K562 (cell line): ENCODE measurements around the gene KLC1. TPM values are rescaled to one million over a fixed set of nuclear protein-coding genes. Genes with fewer than 3 reads are reported as not detected.

ENCODE experiments used
- ATAC-seq: fragments of 200-7000 bp; cut with Tn5 transposase; 3 replicates; pipeline ENCODE4 v1.9.1; 2020; ENCODE audit warnings: moderate library complexity
- BruUV-seq: library from RNA; stranded (reverse); fragments of 400-500 nt; replicated peaks from 2 replicates; lab custom pipeline; 2021; lab: Mats Ljungman, UMichigan
- CTCF ChIA-PET: fragments of 300-600 bp; formaldehyde crosslinking; extraction: SDS; loops from one replicate; lab custom pipeline; 2021; ENCODE audit warnings: low intra/inter-chr PET ratio; lab: Yijun Ruan, JAX
- POLR2A ChIA-PET: fragments of 300-600, 350-650 bp; sonication (Branson Sonifier 250); formaldehyde crosslinking; extraction: SDS; loops from one replicate; lab custom pipeline; 2021; ENCODE audit warnings: antibody characterized with exemption, inconsistent platforms; lab: Yijun Ruan, JAX
- DNase-seq, 4 experiments: peaks; one replicate each; pipeline versions ENCODE4 v3.0.0 to v3.0.0-alpha.2; 2011 to 2018; ENCODE audit warnings: low spot score in 3 of 4, mixed read lengths in 3 of 4; ENCODE audit errors: extremely low read depth in 1 of 4
- FAIRE-seq: peaks from 2 replicates; lab custom pipeline; 2011; peaks lifted over from hg19 to GRCh38; lab: Jason Lieb, UNC
- H2AFZ ChIP-seq: 2 replicates; pipeline ENCODE4 v1.6.0; 2011; ENCODE audit warnings: low read depth, low read length, control low read depth, inconsistent platforms
- H3K27ac ChIP-seq: fragments of 200-600 bp; 3 replicates; pipeline ENCODE4 v1.8.0; 2011; ENCODE audit warnings: low read depth, mild to moderate bottlenecking, control low read depth, inconsistent platforms, low read length, moderate library complexity, mixed read lengths; ENCODE audit errors: extremely low read depth
- H3K27me3 ChIP-seq, 2 experiments: fragments of 300-600 bp in 1 of 2; 2 replicates in 1 of 2; 3 replicates in 1 of 2; pipeline versions ENCODE4 v1.6.0 to v1.8.0; 2011; ENCODE audit warnings: inconsistent platforms in 2 of 2, low read length in 2 of 2, mild to moderate bottlenecking in 1 of 2, mixed read lengths in 1 of 2, moderate library complexity in 1 of 2; ENCODE audit not compliant: control insufficient read depth in 2 of 2, insufficient read depth in 2 of 2
- H3K36me3 ChIP-seq: fragments of 300-600 bp; 3 replicates; pipeline ENCODE4 v1.8.0; 2011; ENCODE audit warnings: mild to moderate bottlenecking, low read length, inconsistent platforms; ENCODE audit not compliant: control insufficient read depth, insufficient read depth
- H3K4me1 ChIP-seq, 2 experiments: fragments of 200-600 bp in 1 of 2; replicated peaks in 1 of 2; 2 replicates in 1 of 2; 3 replicates in 1 of 2; pipeline versions ENCODE4 v1.5.1 to v1.8.0; 2011; ENCODE audit warnings: inconsistent platforms in 2 of 2, low read length in 2 of 2, mild to moderate bottlenecking in 1 of 2, mixed read lengths in 1 of 2, moderate library complexity in 1 of 2; ENCODE audit not compliant: control insufficient read depth in 2 of 2, insufficient read depth in 2 of 2
- H3K4me2 ChIP-seq: 2 replicates; pipeline ENCODE4 v1.6.1; 2011; ENCODE audit warnings: low read length, control low read depth, inconsistent platforms, mixed read lengths; ENCODE audit not compliant: insufficient read depth
- H3K4me3 ChIP-seq: fragments of 200-600 bp; sonication (generic), shearing (Covaris generic); 2 replicates; pipeline ENCODE4 v1.5.1; 2016; ENCODE audit warnings: control low read depth, inconsistent platforms
- H3K79me2 ChIP-seq: fragments of 200-600 bp; 3 replicates; pipeline ENCODE4 v1.8.0; 2011; ENCODE audit warnings: low read length, inconsistent platforms; ENCODE audit not compliant: control insufficient read depth, insufficient read depth
- H3K9ac ChIP-seq, 2 experiments: 2 replicates each; pipeline versions ENCODE4 v1.6.0 to v1.6.1; 2011; ENCODE audit warnings: low read depth in 2 of 2, low read length in 2 of 2, control low read depth in 1 of 2, inconsistent platforms in 1 of 2, mild to moderate bottlenecking in 1 of 2, mixed read lengths in 1 of 2; ENCODE audit not compliant: insufficient read depth in 1 of 2
- H3K9me1 ChIP-seq: one replicate; pipeline ENCODE4 v1.6.0; 2011; ENCODE audit warnings: inconsistent platforms, mild to moderate bottlenecking, low read length, moderate library complexity; ENCODE audit not compliant: control insufficient read depth, insufficient read depth
- H3K9me3 ChIP-seq: replicated peaks from 2 replicates; pipeline ENCODE4 v1.5.1; 2011; ENCODE audit warnings: low read depth, low read length, inconsistent platforms; ENCODE audit not compliant: control insufficient read depth, insufficient read depth
- H4K20me1 ChIP-seq: replicated peaks from 2 replicates; pipeline ENCODE4 v1.6.1; 2011; ENCODE audit warnings: low read length, inconsistent platforms, mixed read lengths; ENCODE audit not compliant: control insufficient read depth, insufficient read depth
- CCAR2 ChIP-seq: fragments of 200-400 bp; formaldehyde crosslinking; IDR thresholded peaks from 2 replicates; pipeline ENCODE4 v1.6.1; 2017; ENCODE audit warnings: mild to moderate bottlenecking, low read depth, low read length
- ERF ChIP-seq: fragments of 450-650 bp; formaldehyde crosslinking; IDR thresholded peaks from 2 replicates; pipeline ENCODE4 v1.4.0; 2020; ENCODE audit warnings: mild to moderate bottlenecking, mixed read lengths
- FOXM1 ChIP-seq, 2 experiments: fragments of 450-650 bp in 1 of 2; sonication (generic) in 1 of 2; formaldehyde crosslinking in 1 of 2; IDR thresholded peaks; 2 replicates each; pipeline versions ENCODE4 v1.6.1 to v1.9.0; 2017 to 2022; ENCODE audit warnings: low read depth in 2 of 2, mild to moderate bottlenecking in 2 of 2, missing genetic modification reagents in 1 of 2, moderate library complexity in 1 of 2
- HMG20A ChIP-seq: fragments of 450-650 bp; formaldehyde crosslinking; conservative IDR thresholded peaks from 2 replicates; pipeline ENCODE4 v1.4.0; 2020; ENCODE audit warnings: mild to moderate bottlenecking, mixed read lengths
- JUND ChIP-seq, 2 experiments: IDR thresholded peaks; 2 replicates in 1 of 2; 3 replicates in 1 of 2; pipeline ENCODE4 v1.6.1; 2011; ENCODE audit warnings: borderline replicate concordance in 2 of 2, low read depth in 2 of 2, low read length in 2 of 2, improper control_type of control experiment in 1 of 2, missing biosample characterization in 1 of 2, missing genetic modification characterization in 1 of 2, missing genetic modification reagents in 1 of 2
- MLLT1 ChIP-seq, 2 experiments: fragments of 450-650 bp; IDR thresholded peaks; 2 replicates each; pipeline ENCODE4 v1.6.1; 2016
- NONO ChIP-seq, 2 experiments: fragments of 200-400 bp in 1 of 2; fragments of 450-650 bp in 1 of 2; formaldehyde crosslinking in 1 of 2; IDR thresholded peaks; 2 replicates each; pipeline ENCODE4 v1.6.1; 2017; ENCODE audit warnings: low read depth in 2 of 2, mild to moderate bottlenecking in 2 of 2, moderate library complexity in 2 of 2, low read length in 1 of 2
- PRMT5 ChIP-seq: sonication (generic); formaldehyde crosslinking; IDR thresholded peaks from 2 replicates; pipeline ENCODE4 v1.5.0; 2020; ENCODE audit warnings: missing genetic modification reagents
- RFX7 ChIP-seq: fragments of 250-450 bp; sonication (Bioruptor Pico); IDR thresholded peaks from 2 replicates; pipeline ENCODE4 v1.5.1; 2021; ENCODE audit warnings: mild to moderate bottlenecking
- ZNF197 ChIP-seq: fragments of 200-800 bp; sonication (Bioruptor generic); IDR thresholded peaks from 2 replicates; pipeline ENCODE4 v1.6.1; 2016; ENCODE audit warnings: low read depth, missing genetic modification characterization, missing compliant biosample characterization
- WGBS: fragments of 100-300 bp; shearing (Covaris generic); methylation state at CpG from one replicate; pipeline ENCODE4 v1.1.6; 2016; ENCODE audit warnings: low coverage, mixed read lengths; ENCODE audit not compliant: insufficient coverage; ENCODE audit errors: missing lambda C conversion rate; 5-methylcytosine and 5-hydroxymethylcytosine counted together
- in situ Hi-C: fragments of 300-500 bp; cut with MboI; formaldehyde crosslinking; loops from 4 replicates; pipeline ENCODE4 v1.15.0; 2018; ENCODE audit warnings: inconsistent platforms, mixed read lengths
- intact Hi-C: fragments of 100-400 bp; cut with micrococcal nuclease; formaldehyde crosslinking; loops from 2 replicates; pipeline ENCODE4 v1.14.2; 2022
- polyA plus RNA-seq, 8 experiments: library from polyadenylated mRNA; depleted of rRNA in 4 of 8; stranded (reverse) in 5 of 8; unstranded in 3 of 8; fragments of >200 nt; fragmentation: Nextera tagmentation in 2 of 8; fragmentation: Illumina TruSeq in 1 of 8; extraction: Ambion mirVana in 2 of 8; extraction: Trizol in 1 of 8; gene quantifications; 2 replicates each; pipeline versions ENCODE4 v1.2.1 to v1.2.3, GENCODE V29; 2011 to 2014; ENCODE audit warnings: inconsistent platforms in 1 of 8, missing spikeins in 1 of 8
- total RNA-seq, 7 experiments: library from RNA; depleted of rRNA in 6 of 7; stranded (reverse); fragments of >200 nt in 6 of 7; fragmentation: Illumina TruSeq in 2 of 7; extraction: Trizol in 2 of 7; gene quantifications; 2 replicates each; pipeline versions ENCODE4 v1.2.1 to v1.2.3, GENCODE V29; 2011 to 2021; ENCODE audit warnings: low replicate concordance in 1 of 7
- TF ChIP-seq, protein P1 (sequence below): sonication (generic); formaldehyde crosslinking; IDR thresholded peaks from 2 replicates; pipeline ENCODE4 v1.8.1; 2022; ENCODE audit warnings: missing genetic modification reagents

The KLC1 gene
- total and polyA plus RNA-seq, 9 of the 15 experiments (the other 6 are each of a cell fraction or from before 2014, with no cell fraction given): 4.9 to 134 (median 54.8) TPM

DNA sequence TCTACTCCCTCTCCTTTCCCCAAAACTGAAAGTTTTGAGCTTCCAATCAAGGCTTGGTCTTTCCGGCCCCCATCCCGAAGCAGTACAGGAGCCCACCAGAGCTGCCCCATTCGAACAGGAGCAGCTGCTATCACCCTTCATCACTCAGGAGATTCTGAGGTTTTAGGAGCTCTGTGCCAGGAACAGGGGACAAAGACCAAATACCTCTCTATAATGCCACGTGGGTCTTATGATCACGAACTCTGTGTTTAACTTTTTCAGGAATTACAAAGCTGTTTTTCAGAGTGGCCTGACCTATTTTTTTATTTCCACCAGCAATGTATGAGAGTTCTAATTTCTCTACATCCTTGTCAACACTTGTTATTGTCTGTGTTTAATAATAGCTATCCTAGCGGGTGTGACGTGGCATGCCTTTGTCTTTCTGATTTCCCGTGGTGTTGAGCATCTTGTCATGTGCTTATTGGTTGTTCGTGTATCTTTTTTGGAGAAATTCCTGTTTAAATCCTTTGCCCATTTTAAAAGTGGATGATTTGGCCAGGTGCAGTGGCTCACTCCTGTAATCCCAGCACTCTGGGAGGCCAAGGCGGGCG is 44.6 kb upstream of the KLC1 start:
- ChIA-PET POLR2A (no interaction called here), CTCF (no interaction called here)
- no peaks in the 10 kb centered on the region for H4K20me1 ChIP-seq
- no peaks in the 10 kb centered on the region for H3K9me1 ChIP-seq
- in situ Hi-C loops (no loop called here), intact Hi-C loops (no loop called here)
- no peak for ATAC-seq
- 0 out of 3 replicates have a peak, but pooled peaks cover 8% of the 10 kb centered on the region for H3K36me3 ChIP-seq
- H3K4me2 ChIP-seq: no peak overlapping the region
- no TSS peak for BruUV-seq
- H3K9me3 ChIP-seq: no peaks in the 10 kb centered on the region
- no peaks in the 10 kb centered on the region for H3K79me2 ChIP-seq
- H3K27ac ChIP-seq: no peak overlapping the region
- no peaks in the 10 kb centered on the region for H3K27me3 ChIP-seq
- no peaks in the 10 kb centered on the region for H3K4me1 ChIP-seq
- H2AFZ ChIP-seq: no peak overlapping the region
- WGBS: 91% methylated on average over 10 of the region's 11 CpGs
- no peak overlapping the region for H3K9ac ChIP-seq
- no peak overlapping the region for H3K4me3 ChIP-seq
- TF ChIP-seq CCAR2 (no peak), ERF (CRISPR knock-in tag) (no peak)
- TF ChIP-seq, protein P1, sequence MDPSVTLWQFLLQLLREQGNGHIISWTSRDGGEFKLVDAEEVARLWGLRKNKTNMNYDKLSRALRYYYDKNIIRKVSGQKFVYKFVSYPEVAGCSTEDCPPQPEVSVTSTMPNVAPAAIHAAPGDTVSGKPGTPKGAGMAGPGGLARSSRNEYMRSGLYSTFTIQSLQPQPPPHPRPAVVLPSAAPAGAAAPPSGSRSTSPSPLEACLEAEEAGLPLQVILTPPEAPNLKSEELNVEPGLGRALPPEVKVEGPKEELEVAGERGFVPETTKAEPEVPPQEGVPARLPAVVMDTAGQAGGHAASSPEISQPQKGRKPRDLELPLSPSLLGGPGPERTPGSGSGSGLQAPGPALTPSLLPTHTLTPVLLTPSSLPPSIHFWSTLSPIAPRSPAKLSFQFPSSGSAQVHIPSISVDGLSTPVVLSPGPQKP: no peak
- no peak for FAIRE-seq
- DNase-seq: no peak

GRCh38 chr14:103593577-103593976 is 35.4 kb upstream of the KLC1 start:
- no peaks in the 10 kb centered on the region for H4K20me1 ChIP-seq
- CTCF ChIA-PET: no interaction called here
- no peak for TF ChIP-seq NONO (IDR thresholded peaks at IDR 0.05; ENCODE audit: low read depth in 2 of 2, low read length in 1 of 2)
- TF ChIP-seq JUND (IDR thresholded peaks at IDR 0.05; ENCODE audit: borderline replicate concordance, low read depth, low read length): no peak
- TF ChIP-seq JUND (tag; IDR thresholded peaks at IDR 0.05; ENCODE audit: borderline replicate concordance, low read depth, low read length): no peak
- no peak for TF ChIP-seq PRMT5 (CRISPR knock-in tag)
- no peak for TF ChIP-seq FOXM1 (IDR thresholded peaks at IDR 0.05; ENCODE audit: low read depth)
- no peak for TF ChIP-seq FOXM1 (CRISPR knock-in tag; IDR thresholded peaks at IDR 0.05; ENCODE audit: low read depth)
- TF ChIP-seq ZNF197: no peak
- no peak for TF ChIP-seq MLLT1 (IDR thresholded peaks at IDR 0.05)
- TF ChIP-seq RFX7 (CRISPR knock-in tag): no peak
- TF ChIP-seq HMG20A (CRISPR knock-in tag): no peak
- H3K79me2 ChIP-seq: no peaks in the 10 kb centered on the region
- ATAC-seq (no peak), DNase-seq (no peak), FAIRE-seq (no peak)
- no peak overlapping the region for H2AFZ ChIP-seq
- H3K4me3 ChIP-seq: no peak overlapping the region
- H3K27ac ChIP-seq: no peak overlapping the region
- intact Hi-C loops: no loop called here
- whole genome bisulfite sequencing: 71% methylated on average over 5 of the region's 6 CpGs
- no peak overlapping the region for H3K4me2 ChIP-seq
- BruUV-seq: no TSS peak
- H3K9me1 ChIP-seq: no peaks in the 10 kb centered on the region
- H3K9me3 ChIP-seq: no peaks in the 10 kb centered on the region
- H3K36me3 ChIP-seq: peaks cover 7% of the 10 kb centered on the region; the same call in 1 of the 3 replicates
- in situ Hi-C loops: no loop called here
- H3K27me3 ChIP-seq: no peaks in the 10 kb centered on the region
- no peaks in the 10 kb centered on the region; a peak in 1 of 5 replicates for H3K4me1 ChIP-seq
- H3K9ac ChIP-seq: no peak overlapping the region
- POLR2A ChIA-PET: no interaction called here
